Adipocyte (in vitro differentiated cells): ENCODE results near the gene KSR2.

Experiments used
- DNase-seq: peaks from one replicate; pipeline ENCODE4 v3.0.0-alpha.2; 2015; ENCODE audit warnings: low read depth
- H3K27me3 ChIP-seq: replicated peaks from 2 replicates; pipeline ENCODE4 v1.7.0; 2013; ENCODE audit warnings: mild to moderate bottlenecking, low read length, moderate library complexity; ENCODE audit not compliant: control insufficient read depth, insufficient read depth
- H3K36me3 ChIP-seq: 2 replicates; pipeline ENCODE4 v1.7.0; 2013; ENCODE audit warnings: low read length, mild to moderate bottlenecking, moderate library complexity; ENCODE audit not compliant: control insufficient read depth, insufficient read depth, severe bottlenecking
- H3K4me1 ChIP-seq: 2 replicates; pipeline ENCODE4 v1.7.0; 2013; ENCODE audit warnings: mild to moderate bottlenecking, low read length, moderate library complexity; ENCODE audit not compliant: control insufficient read depth, insufficient read depth
- H3K4me3 ChIP-seq: 2 replicates; pipeline ENCODE4 v1.7.0; 2013; ENCODE audit warnings: mild to moderate bottlenecking, low read length, moderate library complexity
- H3K9ac ChIP-seq: 2 replicates; pipeline ENCODE4 v1.7.0; 2013; ENCODE audit warnings: mild to moderate bottlenecking, low read length, moderate library complexity
- H3K9me3 ChIP-seq: 2 replicates; pipeline ENCODE4 v1.7.0; 2013; ENCODE audit warnings: mild to moderate bottlenecking, low read length, moderate library complexity; ENCODE audit not compliant: control insufficient read depth

KSR2 gene

GRCh38 chr12:117501076-117501869, 467.5 kb downstream of the KSR2 start:
- Histone ChIP-seq H3K4me3 (no peak overlapping the region), H3K27me3 (peaks cover 37% of the 10 kb centered on the region), H3K9ac (no peak overlapping the region), H3K36me3 (no peaks in the 10 kb centered on the region), H3K4me1 (peaks cover 14% of the 10 kb centered on the region), H3K9me3 (peaks cover 8% of the 10 kb centered on the region)
- no peak for DNase-seq

- Histone ChIP-seq H3K36me3 (no peaks in the 10 kb centered on the region), H3K9me3 (peaks cover 8% of the 10 kb centered on the region), H3K4me3 (no peak overlapping the region), H3K4me1 (peaks cover 14% of the 10 kb centered on the region), H3K27me3 (peaks cover 30% of the 10 kb centered on the region), H3K9ac (no peak overlapping the region)
- DNase-seq: no peak
Measured at GRCh38 chr12:117499759-117500485, 468.9 kb downstream of the KSR2 start.

- H3K9ac ChIP-seq: no peak overlapping the region
- peaks cover 14% of the 10 kb centered on the region for H3K4me1 ChIP-seq
- no peaks in the 10 kb centered on the region for H3K36me3 ChIP-seq
- no peak for DNase-seq
- no peak overlapping the region for H3K4me3 ChIP-seq
- H3K9me3 ChIP-seq: peaks cover 8% of the 10 kb centered on the region
- H3K27me3 ChIP-seq: peaks cover 25% of the 10 kb centered on the region
Measured at GRCh38 chr12:117498880-117499279, 469.9 kb downstream of the KSR2 start.

GRCh38 chr12:117498256-117498655, 470.5 kb downstream of the KSR2 start:
- no peak overlapping the region for H3K4me3 ChIP-seq
- H3K36me3 ChIP-seq: no peaks in the 10 kb centered on the region
- H3K27me3 ChIP-seq: peaks cover 23% of the 10 kb centered on the region
- H3K9me3 ChIP-seq: peaks cover 2% of the 10 kb centered on the region
- peaks cover 14% of the 10 kb centered on the region for H3K4me1 ChIP-seq
- no peak overlapping the region for H3K9ac ChIP-seq
- DNase-seq: no peak

GRCh38 chr12:117497407-117497806, 471.4 kb downstream of the KSR2 start:
- Histone ChIP-seq H3K4me3 (no peak overlapping the region), H3K9ac (no peak overlapping the region), H3K27me3 (peaks cover 23% of the 10 kb centered on the region), H3K36me3 (no peaks in the 10 kb centered on the region), H3K9me3 (no peaks in the 10 kb centered on the region), H3K4me1 (peaks cover 14% of the 10 kb centered on the region)
- no peak for DNase-seq

GRCh38 chr12:117494833-117495655, 473.7 kb downstream of the KSR2 start:
- Histone ChIP-seq H3K36me3 (no peaks in the 10 kb centered on the region), H3K27me3 (peaks cover 20% of the 10 kb centered on the region), H3K4me1 (peaks cover 2% of the 10 kb centered on the region), H3K9ac (no peak overlapping the region), H3K4me3 (no peak overlapping the region), H3K9me3 (no peaks in the 10 kb centered on the region)
- DNase-seq: no peak

GRCh38 chr12:117491711-117492110, 477.1 kb downstream of the KSR2 start:
- H3K27me3 ChIP-seq: peaks cover 13% of the 10 kb centered on the region
- H3K36me3 ChIP-seq: no peaks in the 10 kb centered on the region
- no peak overlapping the region for H3K4me3 ChIP-seq
- DNase-seq: no peak
- peaks cover 16% of the 10 kb centered on the region for H3K4me1 ChIP-seq
- no peaks in the 10 kb centered on the region for H3K9me3 ChIP-seq
- no peak overlapping the region for H3K9ac ChIP-seq

- Histone ChIP-seq H3K4me3 (no peak overlapping the region), H3K4me1 (peaks cover 20% of the 10 kb centered on the region), H3K36me3 (no peaks in the 10 kb centered on the region), H3K9ac (no peak overlapping the region), H3K27me3 (peaks cover 9% of the 10 kb centered on the region), H3K9me3 (no peaks in the 10 kb centered on the region)
- no peak for DNase-seq
Measured at GRCh38 chr12:117490130-117490529, 478.7 kb downstream of the KSR2 start.

- no peaks in the 10 kb centered on the region for H3K36me3 ChIP-seq
- H3K4me1 ChIP-seq: peaks cover 20% of the 10 kb centered on the region
- H3K9me3 ChIP-seq: no peaks in the 10 kb centered on the region
- no peak overlapping the region for H3K9ac ChIP-seq
- H3K27me3 ChIP-seq: peaks cover 7% of the 10 kb centered on the region
- DNase-seq: no peak
- H3K4me3 ChIP-seq: no peak overlapping the region
Measured at GRCh38 chr12:117489671-117490070, 479.1 kb downstream of the KSR2 start.

- peaks cover 4% of the 10 kb centered on the region for H3K27me3 ChIP-seq
- H3K9me3 ChIP-seq: no peaks in the 10 kb centered on the region
- H3K36me3 ChIP-seq: no peaks in the 10 kb centered on the region
- H3K4me3 ChIP-seq: no peak overlapping the region
- DNase-seq: no peak
- H3K4me1 ChIP-seq: peaks cover 20% of the 10 kb centered on the region
- no peak overlapping the region for H3K9ac ChIP-seq
Measured at GRCh38 chr12:117486840-117487659, 481.7 kb downstream of the KSR2 start.
